Ovary (tissue), 3 donors: ENCODE data around the gene UNC93A.

Source experiments
- CTCF ChIP-seq, 3 donors: fragments of 450-650 bp in 2 of 3; fragments of 200-600 bp in 1 of 3; IDR thresholded peaks; one replicate each; pipeline versions ENCODE4 v1.5.1 to v1.8.0; 2016 to 2022; ENCODE audit warnings: antibody characterized with exemption in 3 of 3, mild to moderate bottlenecking in 1 of 3
- EP300 ChIP-seq: sonication (generic); formaldehyde crosslinking; IDR thresholded peaks from one replicate; pipeline ENCODE4 v1.6.1; 2017; ENCODE audit warnings: antibody characterized with exemption
- POLR2A ChIP-seq: fragments of 450-650 bp; IDR thresholded peaks from one replicate; pipeline ENCODE4 v1.6.1; 2017; ENCODE audit warnings: antibody characterized with exemption, mild to moderate bottlenecking, moderate library complexity
- donor health status: DM: no; HTN: no; CAD: no.

GRCh38 chr6:167351656-167352345 lies 60.7 kb downstream of the UNC93A start:
- TF ChIP-seq CTCF (IDR thresholded peaks at IDR 0.05) (no peak), POLR2A (no peak), EP300 (no peak)
